ENCODE results near the gene CYB561D1. TPM values are rescaled to one million over a fixed set of nuclear protein-coding genes. Genes with fewer than 3 reads are reported as not detected.
A peak's percentile ranks its signal among the peaks of the same experiment; 100 is the strongest.

CYB561D1 gene
- total RNA-seq, 5 donors from 2014 or later (not counting 1 experiment from before 2014, with no cell fraction given), result 23.6 to 42.6 (median 39.5) TPM

- Mint-ChIP-seq H3K4me1 (peaks cover 27 to 34% (median 33%) of the 10 kb centered on the region in 3 donors), H3K36me3 (peaks cover 23% of the 10 kb centered on the region), H3K27ac (peak overlapping the region in 1 of 2 donors; percentile 22), H3K27me3 (no peaks in the 10 kb centered on the region), H3K9me3 (no peaks in the 10 kb centered on the region), H3K4me3 (no peak overlapping the region)
- Histone ChIP-seq H3K9me3 (no peaks in the 10 kb centered on the region), H3K4me3 (ENCODE audit: control insufficient read depth in 1 of 2, extremely low read depth in 1 of 2, low read length in 1 of 2) (no peak overlapping the region), H3K36me3 (ENCODE audit: control insufficient read depth in 2 of 2, extremely low read depth in 1 of 2, insufficient read depth in 1 of 2, low read length in 1 of 2) (peaks cover 11 to 34% of the 10 kb centered on the region in 2 donors), H3K27ac (ENCODE audit: low read length) (no peak overlapping the region), H3K27me3 (replicated peaks in 1 of 2; ENCODE audit: control insufficient read depth in 2 of 2, extremely low read depth in 1 of 2, insufficient read depth in 2 of 2, low read length in 1 of 2) (no peaks in the 10 kb centered on the region), H3K4me1 (ENCODE audit: control insufficient read depth in 1 of 2, extremely low read depth in 1 of 2, insufficient read depth in 2 of 2, low read length in 2 of 2) (peaks cover 8 to 30% of the 10 kb centered on the region in 2 experiments)
- 100% methylated on average over 1 of the region's 5 CpGs for WGBS (ENCODE audit: insufficient coverage)
- ATAC-seq (replicated peaks in 1 of 4) (no peak), DNase-seq (no peak)
- CTCF ChIA-PET, result interaction anchor here (0.8 to 15.4 kb wide), 3 partner anchors 9 to 45 kb away, joined by 3 to 294 read pairs (median 9); no protein-coding TSS in a partner anchor
- POLR2A ChIA-PET, result interaction anchor here in 1 of 2 donors (0.6 kb wide), 1 partner anchor 40 kb away, joined by 3 read pairs; no protein-coding TSS in a partner anchor
These were observed 5.7 kb upstream of the CYB561D1 start for GRCh38 chr1:109488201-109488600.

GRCh38 chr1:109488696-109489095, 5.2 kb upstream of the CYB561D1 start:
- no peak overlapping the region for H3K4me3 ChIP-seq (ENCODE audit: control insufficient read depth in 1 of 2, extremely low read depth in 1 of 2, low read length in 1 of 2)
- peaks cover 23% of the 10 kb centered on the region for H3K36me3 Mint-ChIP-seq
- ChIA-PET POLR2A (no interaction called here), CTCF (interaction anchor here (0.8 to 15.4 kb wide), 3 partner anchors 9 to 44 kb away, joined by 3 to 294 read pairs (median 9); no protein-coding TSS in a partner anchor)
- no peaks in the 10 kb centered on the region for H3K27me3 ChIP-seq (replicated peaks in 1 of 2; ENCODE audit: control insufficient read depth in 2 of 2, extremely low read depth in 1 of 2, insufficient read depth in 2 of 2, low read length in 1 of 2)
- ATAC-seq (replicated peaks in 1 of 4) (no peak), DNase-seq (no peak)
- peaks cover 23 to 34% (median 34%) of the 10 kb centered on the region in 3 donors for H3K4me1 Mint-ChIP-seq
- no peak overlapping the region for H3K27ac ChIP-seq (ENCODE audit: low read length)
- H3K4me3 Mint-ChIP-seq, result no peak overlapping the region
- H3K36me3 ChIP-seq (ENCODE audit: control insufficient read depth in 2 of 2, extremely low read depth in 1 of 2, insufficient read depth in 1 of 2, low read length in 1 of 2), result peaks cover 11 to 34% of the 10 kb centered on the region in 2 donors
- H3K4me1 ChIP-seq (ENCODE audit: control insufficient read depth in 1 of 2, extremely low read depth in 1 of 2, insufficient read depth in 2 of 2, low read length in 2 of 2), result peaks cover 8 to 32% of the 10 kb centered on the region in 2 experiments
- WGBS (ENCODE audit: insufficient coverage), result 93% methylated on average over 9 of the region's 12 CpGs
- no peaks in the 10 kb centered on the region for H3K9me3 Mint-ChIP-seq
- H3K27ac Mint-ChIP-seq, result no peak overlapping the region
- no peaks in the 10 kb centered on the region for H3K27me3 Mint-ChIP-seq
- H3K9me3 ChIP-seq, result no peaks in the 10 kb centered on the region

GRCh38 chr1:109490029-109490933, 3.6 kb upstream of the CYB561D1 start:
- peaks cover 8 to 32% of the 10 kb centered on the region in 2 experiments for H3K4me1 ChIP-seq (ENCODE audit: control insufficient read depth in 1 of 2, extremely low read depth in 1 of 2, insufficient read depth in 2 of 2, low read length in 2 of 2)
- WGBS (ENCODE audit: insufficient coverage), result 95% methylated on average over 6 of the region's 11 CpGs
- H3K9me3 Mint-ChIP-seq, result no peaks in the 10 kb centered on the region

GRCh38 chr1:109490934-109491302, 3.0 kb upstream of the CYB561D1 start:
- CTCF ChIA-PET, result interaction anchor here (0.6 to 17.4 kb wide), 15 partner anchors 9 to 133 kb away, joined by 3 to 375 read pairs (median 4); partner anchors contain the start of gene PSMA5 (in 1 of the 2)
- H3K4me1 ChIP-seq (ENCODE audit: control insufficient read depth in 1 of 2, extremely low read depth in 1 of 2, insufficient read depth in 2 of 2, low read length in 2 of 2), result peaks cover 9 to 38% of the 10 kb centered on the region in 2 experiments
- no peak for ATAC-seq (replicated peaks in 1 of 4)

More at GRCh38 chr1:109490029-109490933, 3.6 kb upstream of the CYB561D1 start:
- CTCF ChIA-PET, result interaction anchor here (0.6 to 17.4 kb wide), 17 partner anchors 10 to 134 kb away, joined by 3 to 375 read pairs (median 4); partner anchors contain the start of genes GNAI3 (in 1 of the 2) and PSMA5 (in 1 of the 2)
- Mint-ChIP-seq H3K36me3 (peaks cover 23% of the 10 kb centered on the region), H3K4me3 (no peak overlapping the region), H3K4me1 (peaks cover 19 to 34% (median 33%) of the 10 kb centered on the region in 3 donors), H3K27me3 (no peaks in the 10 kb centered on the region), H3K27ac (no peak overlapping the region)
- DNase-seq (peak; percentile 30 to 81 (median 66)), ATAC-seq (replicated peaks in 1 of 4) (peak in 2 of 4 experiments; percentile 25 to 28)
- no peak overlapping the region for H3K4me3 ChIP-seq (ENCODE audit: control insufficient read depth in 1 of 2, extremely low read depth in 1 of 2, low read length in 1 of 2)
- H3K36me3 ChIP-seq (ENCODE audit: control insufficient read depth in 2 of 2, extremely low read depth in 1 of 2, insufficient read depth in 1 of 2, low read length in 1 of 2), result peaks cover 11 to 37% of the 10 kb centered on the region in 2 donors
- H3K27ac ChIP-seq (ENCODE audit: low read length), result no peak overlapping the region
- no peaks in the 10 kb centered on the region for H3K27me3 ChIP-seq (replicated peaks in 1 of 2; ENCODE audit: control insufficient read depth in 2 of 2, extremely low read depth in 1 of 2, insufficient read depth in 2 of 2, low read length in 1 of 2)
- POLR2A ChIA-PET, result interaction anchor here in 1 of 2 donors (1.0 kb wide), 1 partner anchor 42 kb away, joined by 3 read pairs; no protein-coding TSS in a partner anchor
- H3K9me3 ChIP-seq, result no peaks in the 10 kb centered on the region

GRCh38 chr1:109491372-109491771, 2.5 kb upstream of the CYB561D1 start:
- CTCF ChIA-PET, result interaction anchor here (0.6 to 17.4 kb wide), 14 partner anchors 9 to 133 kb away, joined by 3 to 375 read pairs (median 6); partner anchors contain the start of genes GNAI3 (in 1 of the 2) and PSMA5 (in 1 of the 2)
- DNase-seq (no peak), ATAC-seq (replicated peaks in 1 of 4) (no peak)
- H3K4me3 ChIP-seq (ENCODE audit: control insufficient read depth in 1 of 2, extremely low read depth in 1 of 2, low read length in 1 of 2), result no peak overlapping the region
- H3K4me3 Mint-ChIP-seq, result no peak overlapping the region
- no peak overlapping the region for H3K27ac ChIP-seq (ENCODE audit: low read length)
- WGBS (ENCODE audit: insufficient coverage), result 98% methylated on average over 5 of the region's 8 CpGs
- POLR2A ChIA-PET, result interaction anchor here (0.6 kb wide), 2 partner anchors 42 to 48 kb away, joined by 3 to 5 read pairs; no protein-coding TSS in a partner anchor
- no peak overlapping the region for H3K27ac Mint-ChIP-seq
- H3K36me3 Mint-ChIP-seq, result peaks cover 27% of the 10 kb centered on the region
- no peaks in the 10 kb centered on the region for H3K27me3 ChIP-seq (replicated peaks in 1 of 2; ENCODE audit: control insufficient read depth in 2 of 2, extremely low read depth in 1 of 2, insufficient read depth in 2 of 2, low read length in 1 of 2)
- peaks cover 27 to 41% (median 38%) of the 10 kb centered on the region in 3 donors for H3K4me1 Mint-ChIP-seq
- no peaks in the 10 kb centered on the region for H3K9me3 Mint-ChIP-seq
- H3K9me3 ChIP-seq, result no peaks in the 10 kb centered on the region
- peaks cover 13 to 42% of the 10 kb centered on the region in 2 experiments for H3K4me1 ChIP-seq (ENCODE audit: control insufficient read depth in 1 of 2, extremely low read depth in 1 of 2, insufficient read depth in 2 of 2, low read length in 2 of 2)
- no peaks in the 10 kb centered on the region for H3K27me3 Mint-ChIP-seq
- peaks cover 11 to 43% of the 10 kb centered on the region in 2 donors for H3K36me3 ChIP-seq (ENCODE audit: control insufficient read depth in 2 of 2, extremely low read depth in 1 of 2, insufficient read depth in 1 of 2, low read length in 1 of 2)

More at GRCh38 chr1:109490934-109491302, 3.0 kb upstream of the CYB561D1 start:
- Mint-ChIP-seq H3K36me3 (peaks cover 24% of the 10 kb centered on the region), H3K9me3 (no peaks in the 10 kb centered on the region), H3K4me1 (peaks cover 22 to 37% (median 36%) of the 10 kb centered on the region in 3 donors), H3K4me3 (no peak overlapping the region), H3K27ac (no peak overlapping the region), H3K27me3 (no peaks in the 10 kb centered on the region)
- DNase-seq, result no peak
- POLR2A ChIA-PET, result interaction anchor here in 1 of 2 donors (0.6 kb wide), 1 partner anchor 43 kb away, joined by 3 read pairs; no protein-coding TSS in a partner anchor
- H3K9me3 ChIP-seq, result no peaks in the 10 kb centered on the region
- H3K4me3 ChIP-seq (ENCODE audit: control insufficient read depth in 1 of 2, extremely low read depth in 1 of 2, low read length in 1 of 2), result no peak overlapping the region
- no peaks in the 10 kb centered on the region for H3K27me3 ChIP-seq (replicated peaks in 1 of 2; ENCODE audit: control insufficient read depth in 2 of 2, extremely low read depth in 1 of 2, insufficient read depth in 2 of 2, low read length in 1 of 2)
- H3K27ac ChIP-seq (ENCODE audit: low read length), result no peak overlapping the region
- peaks cover 11 to 43% of the 10 kb centered on the region in 2 donors for H3K36me3 ChIP-seq (ENCODE audit: control insufficient read depth in 2 of 2, extremely low read depth in 1 of 2, insufficient read depth in 1 of 2, low read length in 1 of 2)
- WGBS (ENCODE audit: insufficient coverage), result 89% methylated on average over 7 of the region's 11 CpGs

GRCh38 chr1:109492779-109493178, 1.1 kb upstream of the CYB561D1 start:
- Histone ChIP-seq H3K27me3 (replicated peaks in 1 of 2; ENCODE audit: control insufficient read depth in 2 of 2, extremely low read depth in 1 of 2, insufficient read depth in 2 of 2, low read length in 1 of 2) (no peaks in the 10 kb centered on the region), H3K4me3 (ENCODE audit: control insufficient read depth in 1 of 2, extremely low read depth in 1 of 2, low read length in 1 of 2) (no peak overlapping the region), H3K27ac (ENCODE audit: low read length) (no peak overlapping the region), H3K9me3 (no peaks in the 10 kb centered on the region), H3K4me1 (ENCODE audit: control insufficient read depth in 1 of 2, extremely low read depth in 1 of 2, insufficient read depth in 2 of 2, low read length in 2 of 2) (peaks cover 19 to 56% of the 10 kb centered on the region in 2 experiments), H3K36me3 (ENCODE audit: control insufficient read depth in 2 of 2, extremely low read depth in 1 of 2, insufficient read depth in 1 of 2, low read length in 1 of 2) (peaks cover 8 to 49% of the 10 kb centered on the region in 2 donors)
- peak overlapping the region in 1 of 3 donors; percentile 45 for H3K4me3 Mint-ChIP-seq
- H3K27ac Mint-ChIP-seq, result peak overlapping the region in 1 of 2 donors; percentile 22
- ChIA-PET POLR2A (no interaction called here), CTCF (interaction anchor here (0.6 to 17.4 kb wide), 15 partner anchors 7 to 618 kb away, joined by 3 to 375 read pairs (median 6); partner anchors contain the start of genes ATXN7L2 (in 2 of the 2) and GNAI3 (in 1 of the 2))
- peaks cover 38 to 49% (median 49%) of the 10 kb centered on the region in 3 donors for H3K4me1 Mint-ChIP-seq
- ATAC-seq (replicated peaks in 1 of 4), result no peak
- no peak for DNase-seq
- no peaks in the 10 kb centered on the region for H3K9me3 Mint-ChIP-seq
- no peaks in the 10 kb centered on the region for H3K27me3 Mint-ChIP-seq
- peaks cover 23% of the 10 kb centered on the region for H3K36me3 Mint-ChIP-seq
- WGBS (ENCODE audit: insufficient coverage), result 86% methylated on average over 1 of the region's 4 CpGs

Data from T-cell (primary cell).